ENCODE results near the gene SLC35F4.

DNA sequence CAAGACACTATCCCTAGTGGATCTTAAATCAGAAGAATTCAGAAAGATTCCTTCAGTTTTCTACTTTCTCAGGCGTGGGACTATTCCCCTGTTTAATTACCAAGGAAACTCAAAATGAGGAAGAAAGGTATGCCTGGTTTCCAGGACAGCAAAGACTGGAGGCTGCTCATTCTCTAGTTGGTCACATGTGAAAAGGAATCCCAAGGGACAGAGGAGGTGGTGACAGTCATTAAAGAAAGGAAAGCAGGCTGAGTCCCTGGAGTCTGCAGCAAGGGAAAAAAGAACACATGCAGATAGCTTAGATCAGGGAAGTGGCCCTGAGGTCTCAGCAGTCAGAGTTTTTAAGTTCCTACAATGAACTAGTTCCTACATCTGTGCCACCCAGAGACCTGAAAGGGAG lies 206.8 kb downstream of the SLC35F4 start:
- no peak for TF ChIP-seq TAF1 (IDR thresholded peaks at IDR 0.05; ENCODE audit: borderline replicate concordance, insufficient read depth, low read length)
- TF ChIP-seq, protein P1, sequence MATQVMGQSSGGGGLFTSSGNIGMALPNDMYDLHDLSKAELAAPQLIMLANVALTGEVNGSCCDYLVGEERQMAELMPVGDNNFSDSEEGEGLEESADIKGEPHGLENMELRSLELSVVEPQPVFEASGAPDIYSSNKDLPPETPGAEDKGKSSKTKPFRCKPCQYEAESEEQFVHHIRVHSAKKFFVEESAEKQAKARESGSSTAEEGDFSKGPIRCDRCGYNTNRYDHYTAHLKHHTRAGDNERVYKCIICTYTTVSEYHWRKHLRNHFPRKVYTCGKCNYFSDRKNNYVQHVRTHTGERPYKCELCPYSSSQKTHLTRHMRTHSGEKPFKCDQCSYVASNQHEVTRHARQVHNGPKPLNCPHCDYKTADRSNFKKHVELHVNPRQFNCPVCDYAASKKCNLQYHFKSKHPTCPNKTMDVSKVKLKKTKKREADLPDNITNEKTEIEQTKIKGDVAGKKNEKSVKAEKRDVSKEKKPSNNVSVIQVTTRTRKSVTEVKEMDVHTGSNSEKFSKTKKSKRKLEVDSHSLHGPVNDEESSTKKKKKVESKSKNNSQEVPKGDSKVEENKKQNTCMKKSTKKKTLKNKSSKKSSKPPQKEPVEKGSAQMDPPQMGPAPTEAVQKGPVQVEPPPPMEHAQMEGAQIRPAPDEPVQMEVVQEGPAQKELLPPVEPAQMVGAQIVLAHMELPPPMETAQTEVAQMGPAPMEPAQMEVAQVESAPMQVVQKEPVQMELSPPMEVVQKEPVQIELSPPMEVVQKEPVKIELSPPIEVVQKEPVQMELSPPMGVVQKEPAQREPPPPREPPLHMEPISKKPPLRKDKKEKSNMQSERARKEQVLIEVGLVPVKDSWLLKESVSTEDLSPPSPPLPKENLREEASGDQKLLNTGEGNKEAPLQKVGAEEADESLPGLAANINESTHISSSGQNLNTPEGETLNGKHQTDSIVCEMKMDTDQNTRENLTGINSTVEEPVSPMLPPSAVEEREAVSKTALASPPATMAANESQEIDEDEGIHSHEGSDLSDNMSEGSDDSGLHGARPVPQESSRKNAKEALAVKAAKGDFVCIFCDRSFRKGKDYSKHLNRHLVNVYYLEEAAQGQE (IDR thresholded peaks at IDR 0.05; ENCODE audit: insufficient read depth in 1 of 2, low read depth in 2 of 2, low read length in 2 of 2), result no peak

Data from PFSK-1 (cell line).